COLO668 (cell line): Measurements from ENCODE around the gene NDUFS6.
"Not testable (repeated sequence)": the region's sequence is repeated elsewhere in the genome, so short reads cannot be mapped to it uniquely, and the experiment has no call there.

Experiments
- DNase-seq: peaks from one replicate; lab custom pipeline; 2025; ENCODE audit not compliant: unreplicated experiment; lab: John Stamatoyannopoulos, UW

NDUFS6 gene

DNA sequence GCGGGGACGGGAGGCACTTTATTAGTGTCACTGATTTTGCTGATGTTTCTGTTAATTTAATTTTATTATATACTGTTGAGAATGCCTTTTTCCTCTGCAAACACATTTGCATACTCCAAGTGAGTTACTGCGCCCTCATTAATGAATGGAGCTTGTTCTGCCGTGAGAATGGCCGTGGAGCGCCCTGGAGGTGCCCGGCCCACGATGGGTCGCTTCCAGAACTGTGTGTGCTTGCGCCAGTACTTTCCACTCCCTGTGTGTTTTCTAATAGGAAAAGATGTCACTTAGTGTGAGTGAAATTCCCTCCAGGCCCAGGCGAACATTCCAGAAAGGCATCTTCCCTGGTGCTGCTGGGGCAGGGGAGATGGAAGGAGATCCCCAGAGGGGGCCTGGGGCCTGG lies 30.1 kb downstream of the NDUFS6 start:
- DNase-seq, result no peak

DNA sequence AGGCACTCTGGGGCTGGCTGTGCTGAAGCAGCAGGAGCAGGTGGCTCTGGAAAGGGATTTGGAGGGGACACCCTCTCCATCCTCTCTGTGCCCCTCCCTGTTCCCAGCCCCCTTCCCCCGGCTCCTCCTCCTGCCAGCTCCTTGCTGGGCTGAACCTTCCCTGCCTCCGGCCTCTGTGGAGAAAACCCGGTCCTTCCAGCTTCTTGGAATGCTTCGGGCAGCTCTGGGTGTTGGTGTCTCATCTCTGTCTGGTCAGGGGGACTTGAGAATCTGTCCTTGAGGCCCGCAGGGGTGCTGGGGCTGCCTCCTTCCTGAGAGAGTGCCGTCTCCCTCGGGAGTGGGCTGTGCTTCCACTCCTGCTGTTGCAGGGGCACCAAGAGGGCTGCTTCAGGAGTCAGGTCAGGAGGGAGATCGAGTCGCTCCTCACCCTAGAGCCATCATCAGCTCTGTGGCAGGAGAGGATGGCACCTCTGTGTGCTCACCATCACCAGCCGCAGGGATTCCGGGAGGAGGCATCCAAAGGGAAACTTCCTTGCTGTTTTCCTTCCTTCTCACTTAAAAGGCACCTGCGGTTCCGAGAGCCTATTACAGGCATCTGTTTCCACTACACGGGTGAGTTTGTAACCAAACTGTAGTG lies 30.6 kb downstream of the NDUFS6 start:
- DNase-seq, result no peak

DNA sequence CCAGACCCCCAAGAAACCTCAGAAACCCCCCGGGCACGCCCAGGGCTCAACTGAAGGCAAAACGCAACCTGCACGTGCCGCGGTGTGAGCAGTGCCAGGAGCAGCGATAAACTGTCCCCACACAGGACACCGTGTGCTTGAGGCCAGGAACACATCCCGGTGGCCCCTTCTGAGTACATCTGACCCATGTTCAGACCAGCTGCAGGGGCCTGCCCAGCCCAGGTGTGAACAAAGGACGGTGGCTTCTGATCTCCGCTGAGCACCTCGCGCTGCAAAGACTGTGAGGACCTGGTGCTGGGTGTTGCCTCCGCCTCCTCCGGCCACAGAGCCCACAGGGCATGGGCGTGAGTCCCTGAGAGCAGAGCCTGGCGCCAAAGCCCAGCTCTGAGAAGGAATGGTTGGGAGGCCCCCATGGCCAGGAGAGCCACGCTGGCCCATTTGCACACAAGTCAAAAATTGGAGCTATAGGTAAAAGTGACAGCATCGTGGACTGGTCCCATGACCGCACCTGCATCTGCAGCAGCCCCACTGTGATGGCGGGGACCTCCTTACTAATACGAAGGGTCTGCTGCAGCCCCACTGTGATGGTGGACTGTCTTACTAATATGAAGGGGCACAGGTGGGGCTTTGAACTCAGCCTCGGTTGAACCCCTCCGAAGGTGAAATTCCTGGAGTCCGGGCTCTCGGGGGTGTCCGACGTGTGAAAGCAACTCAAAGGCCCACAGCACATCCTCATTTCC lies 31.5 kb downstream of the NDUFS6 start:
- DNase-seq, result no peak

DNA sequence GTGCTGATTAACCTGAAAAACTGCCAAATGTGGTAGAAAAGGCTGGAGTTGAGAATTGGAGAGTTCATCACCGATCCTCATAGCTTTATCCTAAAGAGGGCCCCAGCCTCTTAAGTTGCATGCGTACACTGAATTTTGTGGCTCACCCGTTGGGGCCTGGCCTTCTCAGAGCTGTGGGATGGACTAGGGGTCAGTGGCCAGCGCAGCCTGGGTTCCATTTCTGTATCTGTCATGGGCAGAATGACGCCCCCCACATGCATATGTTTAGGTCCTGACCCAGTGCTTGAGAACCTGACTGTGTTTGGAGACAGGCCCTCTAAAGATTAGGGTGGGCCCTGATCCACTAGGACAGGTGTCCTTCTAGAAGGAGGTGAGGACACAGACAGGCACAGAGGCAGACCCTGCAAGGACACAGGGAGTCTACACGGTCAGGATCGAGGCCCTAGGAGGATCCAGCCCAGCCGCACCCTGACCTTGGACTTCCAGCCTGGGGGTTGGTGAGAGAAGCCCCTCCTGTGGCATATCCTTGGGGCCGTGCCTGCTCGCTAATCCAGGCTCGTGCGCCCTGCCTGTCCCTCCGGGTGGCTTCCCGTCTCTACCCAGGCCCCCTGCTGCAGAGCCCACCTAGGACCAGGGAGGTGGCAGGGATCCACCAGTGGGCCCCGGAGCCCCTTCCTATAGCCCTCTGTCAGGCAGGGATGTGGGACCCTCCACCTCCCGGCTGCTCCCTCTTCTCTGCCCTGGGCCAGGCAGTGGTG lies 32.2 kb downstream of the NDUFS6 start:
- no peak for DNase-seq

- DNase-seq, result no peak
These were observed 32.9 kb downstream of the NDUFS6 start for GRCh38 chr5:1834022-1834551.

GRCh38 chr5:1834721-1835429 lies 33.7 kb downstream of the NDUFS6 start:
- DNase-seq, result no peak

GRCh38 chr5:1835431-1835830 lies 34.2 kb downstream of the NDUFS6 start:
- no peak for DNase-seq

GRCh38 chr5:1836176-1836890 lies 35.1 kb downstream of the NDUFS6 start:
- no peak for DNase-seq

DNA sequence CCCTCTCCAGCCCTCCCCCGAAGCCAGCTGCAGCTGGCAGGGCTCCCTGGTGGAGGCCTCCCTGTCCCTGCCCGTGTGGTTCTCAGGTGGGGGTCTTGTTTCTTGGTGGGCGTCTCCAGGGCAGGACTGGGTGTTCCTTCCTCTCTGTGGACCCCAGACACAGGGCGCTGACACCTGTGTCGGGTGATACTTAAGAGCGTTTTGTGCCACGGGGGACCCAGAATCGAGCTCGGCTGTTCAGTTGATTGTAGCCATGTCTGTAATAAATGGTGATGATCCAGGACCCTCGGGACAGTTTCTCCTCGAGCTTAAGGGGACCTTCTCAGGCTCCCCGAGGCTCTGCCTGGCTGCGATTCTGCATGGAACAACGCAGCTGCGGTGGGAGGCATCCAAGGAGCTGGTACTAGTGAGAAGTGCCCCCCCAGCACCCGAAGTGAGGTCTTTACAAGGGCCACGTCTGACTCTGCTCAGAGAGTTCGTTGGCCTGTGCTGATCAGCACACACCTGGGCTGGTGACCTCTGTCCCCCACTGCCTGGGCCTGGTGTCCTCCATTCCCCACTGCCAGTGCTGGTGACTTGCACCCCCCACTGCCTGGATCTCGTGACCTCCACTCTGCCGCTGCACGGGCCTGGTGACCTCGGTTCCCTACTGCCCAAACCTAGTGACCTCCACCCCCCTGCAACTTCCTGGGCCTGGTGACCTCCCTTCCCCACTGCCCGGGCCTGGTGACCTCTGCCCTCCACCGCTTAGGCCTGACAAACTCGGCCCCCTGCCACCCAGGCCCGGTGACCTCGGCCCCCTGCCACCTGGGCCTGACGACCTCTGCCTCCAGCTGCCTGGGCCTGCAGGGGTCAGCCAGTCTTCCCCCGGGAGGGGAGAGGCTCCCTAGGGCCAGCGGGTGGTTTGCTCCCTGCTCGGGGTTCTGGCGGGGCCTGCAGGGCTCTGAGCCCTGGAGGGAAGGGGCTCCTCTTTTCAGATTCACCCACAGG lies 36.0 kb downstream of the NDUFS6 start:
- DNase-seq, result no peak

DNA sequence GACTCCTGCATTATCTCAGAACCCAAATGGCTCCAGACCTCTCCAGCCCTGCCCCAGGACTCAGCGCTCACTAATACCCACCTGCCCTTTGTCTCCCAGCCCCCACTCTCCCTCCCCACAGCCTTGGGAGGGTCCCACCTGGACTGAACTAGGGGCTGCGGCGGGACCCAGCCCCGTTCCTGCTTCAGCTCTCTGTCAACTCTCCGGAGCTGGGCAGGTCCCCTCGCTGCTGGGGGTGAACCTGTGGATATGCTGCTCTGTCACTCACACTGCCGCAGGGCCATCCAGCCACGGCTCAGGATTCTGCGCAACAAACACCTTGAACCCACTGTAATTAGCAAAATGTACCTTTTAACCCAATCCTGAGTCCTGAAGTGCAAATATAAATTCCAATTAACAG lies 36.8 kb downstream of the NDUFS6 start:
- DNase-seq, result no peak

- DNase-seq, result no peak
These were observed 38.9 kb downstream of the NDUFS6 start for GRCh38 chr5:1840071-1840547.

DNA sequence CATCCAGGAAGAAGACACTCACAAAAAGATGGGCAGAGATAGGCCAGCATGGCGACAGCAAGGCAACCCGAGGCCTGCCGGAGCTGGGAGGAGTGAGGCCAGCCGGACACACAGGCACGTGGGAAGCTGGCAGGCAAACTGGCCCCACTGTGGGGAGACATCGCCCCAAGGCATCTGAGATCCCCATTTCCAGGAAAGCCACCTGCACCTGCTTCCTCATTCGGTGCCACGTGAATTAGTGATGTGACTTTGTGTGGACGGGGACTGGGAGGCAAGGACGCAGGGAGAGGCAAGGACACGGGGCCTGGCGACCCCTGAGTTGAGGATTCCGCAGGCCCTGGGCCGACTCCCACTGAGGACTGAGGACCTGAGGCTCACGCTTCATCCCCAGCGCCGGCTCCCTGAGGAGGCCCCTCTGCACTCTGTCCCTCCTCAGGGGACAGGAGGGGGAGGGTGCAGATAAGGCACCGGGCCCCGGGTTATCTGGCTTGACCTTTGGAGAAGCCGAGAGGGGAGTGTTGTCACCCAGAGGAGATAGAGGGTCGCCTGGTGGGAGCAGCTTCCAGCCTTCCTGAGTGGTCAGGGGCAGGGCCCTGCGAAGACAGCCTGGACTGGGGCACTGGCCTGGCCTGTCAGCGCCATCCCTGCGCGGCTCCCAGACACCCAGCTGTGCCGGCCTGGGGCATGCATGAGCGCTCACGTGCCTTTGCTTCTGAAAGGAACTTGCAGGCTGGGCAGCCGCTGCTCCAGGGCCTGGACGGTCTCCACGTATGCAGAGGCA lies 39.7 kb downstream of the NDUFS6 start:
- peak; percentile 45 for DNase-seq

GRCh38 chr5:1842004-1842819 lies 41.0 kb downstream of the NDUFS6 start:
- DNase-seq, result no peak

GRCh38 chr5:1843761-1844160 lies 42.6 kb downstream of the NDUFS6 start:
- not testable (repeated sequence) for DNase-seq

GRCh38 chr5:1844708-1845436 lies 43.7 kb downstream of the NDUFS6 start:
- no peak for DNase-seq

DNA sequence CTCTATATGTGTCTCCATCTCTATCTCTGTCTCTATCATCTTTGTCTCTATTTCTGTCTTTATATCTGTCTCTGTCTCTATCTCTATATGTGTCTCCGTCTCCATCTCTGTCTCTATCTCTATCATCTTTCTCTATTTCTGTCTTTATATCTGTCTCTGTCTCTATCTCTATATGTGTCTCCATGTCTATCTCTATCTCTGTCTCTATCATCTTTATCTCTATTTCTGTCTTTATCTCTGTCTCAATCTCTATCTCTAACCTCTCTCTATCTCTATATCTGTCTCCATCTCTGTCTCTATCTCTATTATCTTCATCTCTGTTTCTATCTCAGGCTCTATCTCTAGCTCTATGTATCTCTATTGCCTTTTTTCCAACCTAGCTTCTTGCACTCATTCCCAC lies 44.5 kb downstream of the NDUFS6 start:
- DNase-seq, result no peak

- DNase-seq, result no peak
These were observed 45.4 kb downstream of the NDUFS6 start for GRCh38 chr5:1846583-1846982.
